DND-41 (cell line): Measurements from ENCODE around the gene TAF4.

Experiments used
- ATAC-seq: fragments of 200-7000 bp; cut with Tn5 transposase; 3 replicates; pipeline ENCODE4 v1.9.1; 2021; ENCODE audit warnings: low read depth; ENCODE audit not compliant: insufficient read depth
- DNase-seq: peaks from one replicate; pipeline ENCODE4 v3.0.0-alpha.2; 2020
- H2AFZ ChIP-seq: 2 replicates; pipeline ENCODE4 v1.6.0; 2012; ENCODE audit warnings: low read depth, low read length
- H3K27ac ChIP-seq: 2 replicates; pipeline ENCODE4 v1.5.1; 2012; ENCODE audit warnings: low read length, inconsistent platforms
- H3K27me3 ChIP-seq: fragments of 200-600 bp; sonication (generic); 2 replicates; pipeline ENCODE4 v1.6.0; 2012; ENCODE audit warnings: low read length, mild to moderate bottlenecking, inconsistent platforms; ENCODE audit not compliant: insufficient read depth, poor library complexity
- H3K36me3 ChIP-seq: 2 replicates; pipeline ENCODE4 v1.5.1; 2012; ENCODE audit warnings: low read length, inconsistent platforms; ENCODE audit not compliant: insufficient read depth
- H3K4me1 ChIP-seq: 2 replicates; pipeline ENCODE4 v1.5.1; 2012; ENCODE audit warnings: mild to moderate bottlenecking, low read length; ENCODE audit not compliant: insufficient read depth
- H3K4me2 ChIP-seq: 2 replicates; pipeline ENCODE4 v1.6.0; 2012; ENCODE audit warnings: mild to moderate bottlenecking, moderate library complexity, low read length, inconsistent platforms; ENCODE audit not compliant: insufficient read depth
- H3K4me3 ChIP-seq, 2 experiments: fragments of 200-600 bp in 1 of 2; shearing (Covaris generic) in 1 of 2; 2 replicates each; pipeline ENCODE4 v1.5.1; 2012 to 2016; ENCODE audit warnings: inconsistent platforms in 2 of 2, low read length in 2 of 2, mild to moderate bottlenecking in 2 of 2, low read depth in 1 of 2, moderate library complexity in 1 of 2
- H3K79me2 ChIP-seq: 2 replicates; pipeline ENCODE4 v1.6.0; 2012; ENCODE audit warnings: low read length, inconsistent platforms; ENCODE audit not compliant: insufficient read depth
- H3K9ac ChIP-seq: 2 replicates; pipeline ENCODE4 v1.6.0; 2012; ENCODE audit warnings: low read depth, mild to moderate bottlenecking, inconsistent platforms, low read length, moderate library complexity
- H3K9me3 ChIP-seq: 2 replicates; pipeline ENCODE4 v1.5.1; 2012; ENCODE audit warnings: low read length, moderate library complexity, mild to moderate bottlenecking, inconsistent platforms; ENCODE audit not compliant: insufficient read depth, severe bottlenecking
- H4K20me1 ChIP-seq: 2 replicates; pipeline ENCODE4 v1.6.0; 2012; ENCODE audit warnings: low read length; ENCODE audit not compliant: insufficient read depth
- CTCF ChIP-seq: IDR thresholded peaks from 2 replicates; pipeline ENCODE4 v1.5.1; 2012; ENCODE audit warnings: borderline replicate concordance, low read length, moderate library complexity, mild to moderate bottlenecking; ENCODE audit not compliant: poor library complexity, severe bottlenecking; ENCODE audit errors: extremely low read depth
- EZH2 ChIP-seq: IDR thresholded peaks from 3 replicates; pipeline ENCODE4 v1.6.1; 2012; ENCODE audit warnings: borderline replicate concordance, low read depth, mild to moderate bottlenecking, moderate library complexity, low read length, inconsistent platforms; ENCODE audit not compliant: severe bottlenecking

TAF4 gene

GRCh38 chr20:61951695-61952533, 113.8 kb downstream of the TAF4 start:
- Histone ChIP-seq H3K36me3 (no peaks in the 10 kb centered on the region), H3K4me1 (no peaks in the 10 kb centered on the region), H3K9me3 (no peaks in the 10 kb centered on the region), H4K20me1 (peaks cover 24% of the 10 kb centered on the region), H3K27me3 (no peaks in the 10 kb centered on the region), H3K79me2 (no peaks in the 10 kb centered on the region), H3K9ac (no peak overlapping the region), H3K4me2 (no peak overlapping the region), H2AFZ (no peak overlapping the region), H3K4me3 (no peak overlapping the region), H3K27ac (no peak overlapping the region)
- peak; percentile 70 for DNase-seq
- TF ChIP-seq CTCF (no peak), EZH2 (no peak)
- ATAC-seq, result peak; percentile 94

GRCh38 chr20:61950641-61951071, 115.0 kb downstream of the TAF4 start:
- no peaks in the 10 kb centered on the region for H3K4me1 ChIP-seq
- H4K20me1 ChIP-seq, result peaks cover 24% of the 10 kb centered on the region
- no peak for TF ChIP-seq CTCF
- no peak for TF ChIP-seq EZH2
- no peaks in the 10 kb centered on the region for H3K79me2 ChIP-seq
- H3K27ac ChIP-seq, result no peak overlapping the region
- H2AFZ ChIP-seq, result no peak overlapping the region
- no peaks in the 10 kb centered on the region for H3K36me3 ChIP-seq
- no peaks in the 10 kb centered on the region for H3K27me3 ChIP-seq
- ATAC-seq (no peak), DNase-seq (no peak)
- no peaks in the 10 kb centered on the region for H3K9me3 ChIP-seq
- H3K9ac ChIP-seq, result no peak overlapping the region
- H3K4me3 ChIP-seq, result no peak overlapping the region
- no peak overlapping the region for H3K4me2 ChIP-seq

GRCh38 chr20:61949714-61950640, 115.7 kb downstream of the TAF4 start:
- no peaks in the 10 kb centered on the region for H3K4me1 ChIP-seq
- H3K9me3 ChIP-seq, result no peaks in the 10 kb centered on the region
- DNase-seq (no peak), ATAC-seq (no peak)
- TF ChIP-seq EZH2, result no peak
- no peak for TF ChIP-seq CTCF
- no peaks in the 10 kb centered on the region for H3K27me3 ChIP-seq
- H3K79me2 ChIP-seq, result no peaks in the 10 kb centered on the region
- no peak overlapping the region for H3K4me2 ChIP-seq
- H2AFZ ChIP-seq, result no peak overlapping the region
- no peak overlapping the region for H3K27ac ChIP-seq
- H3K4me3 ChIP-seq, result no peak overlapping the region
- peaks cover 24% of the 10 kb centered on the region for H4K20me1 ChIP-seq
- H3K9ac ChIP-seq, result no peak overlapping the region
- H3K36me3 ChIP-seq, result no peaks in the 10 kb centered on the region
